PC-9 (cell line): ENCODE measurements around the gene VPS13D. TPM values are rescaled to one million over a fixed set of nuclear protein-coding genes. Genes with fewer than 3 reads are reported as not detected.

Experiments
- BruUV-seq: library from RNA; stranded (reverse); fragments of 400-500 nt; replicated peaks from 2 replicates; lab custom pipeline; 2021; lab: Mats Ljungman, UMichigan
- CTCF ChIA-PET: fragments of 300-600 bp; sonication (Branson Sonifier 250); formaldehyde crosslinking; loops from one replicate; lab custom pipeline; 2022; ENCODE audit warnings: antibody characterized with exemption; lab: Charles Lee
- POLR2A ChIA-PET: fragments of 300-600 bp; sonication (Branson Sonifier 250); formaldehyde crosslinking; loops from one replicate; lab custom pipeline; 2022; ENCODE audit warnings: antibody characterized with exemption; ENCODE audit not compliant: unreplicated experiment; lab: Charles Lee
- DNase-seq, 2 experiments: peaks; one replicate each; pipeline versions ENCODE4 v3.0.0 to v3.0.0-alpha.2; 2015 to 2022; ENCODE audit warnings: mixed read lengths in 1 of 2
- H2AFZ ChIP-seq: fragments of 200-600 bp; sonication (generic); 2 replicates; pipeline ENCODE4 v1.8.1; 2017; ENCODE audit warnings: antibody characterized with exemption
- H3F3A ChIP-seq: fragments of 200-600 bp; sonication (generic); 2 replicates; pipeline ENCODE4 v1.8.1; 2017; ENCODE audit warnings: antibody characterized with exemption, mild to moderate bottlenecking, low read depth; ENCODE audit not compliant: insufficient read depth
- H3K27ac ChIP-seq: fragments of 200-600 bp; sonication (generic); 2 replicates; pipeline ENCODE4 v1.6.1; 2016; ENCODE audit warnings: mixed run types
- H3K27me3 ChIP-seq: fragments of 200-600 bp; sonication (generic); 2 replicates; pipeline ENCODE4 v1.6.1; 2016; ENCODE audit warnings: low read depth, mixed run types; ENCODE audit not compliant: insufficient read depth
- H3K36me3 ChIP-seq: fragments of 200-600 bp; sonication (generic); 2 replicates; pipeline ENCODE4 v1.6.1; 2016; ENCODE audit warnings: low read depth, mixed run types
- H3K4me1 ChIP-seq: fragments of 200-600 bp; sonication (generic); replicated peaks from 2 replicates; pipeline ENCODE4 v1.6.1; 2016; ENCODE audit warnings: mixed run types; ENCODE audit not compliant: insufficient read depth
- H3K4me2 ChIP-seq: fragments of 200-600 bp; sonication (generic); 2 replicates; pipeline ENCODE4 v1.6.1; 2017; ENCODE audit warnings: mixed run types
- H3K4me3 ChIP-seq: fragments of 200-600 bp; sonication (generic); 2 replicates; pipeline ENCODE4 v1.6.1; 2016; ENCODE audit warnings: mixed run types
- H3K79me2 ChIP-seq: fragments of 200-600 bp; sonication (generic); 2 replicates; pipeline ENCODE4 v1.6.1; 2017; ENCODE audit warnings: low read depth, mixed run types
- H3K9me2 ChIP-seq: fragments of 200-600 bp; sonication (generic); 2 replicates; pipeline ENCODE4 v1.8.1; 2017; ENCODE audit warnings: mild to moderate bottlenecking; ENCODE audit not compliant: insufficient read depth
- H3K9me3 ChIP-seq: fragments of 200-600 bp; sonication (generic); 2 replicates; pipeline ENCODE4 v1.8.1; 2016; ENCODE audit warnings: low read depth; ENCODE audit not compliant: insufficient read depth
- H4K20me1 ChIP-seq: fragments of 200-600 bp; sonication (generic); 2 replicates; pipeline ENCODE4 v1.8.1; 2017; ENCODE audit not compliant: insufficient read depth
- EZH2 ChIP-seq: fragments of 200-600 bp; sonication (generic); IDR thresholded peaks from 2 replicates; pipeline ENCODE4 v1.8.0; 2017; ENCODE audit warnings: antibody characterized with exemption, low read depth
- intact Hi-C: fragments of 100-400 bp; cut with micrococcal nuclease; formaldehyde crosslinking; loops from one replicate; pipeline ENCODE4 v1.10.0; 2022; ENCODE audit not compliant: unreplicated experiment
- total RNA-seq: library from RNA; stranded (reverse); gene quantifications from 2 replicates; pipeline ENCODE4 v1.2.3, GENCODE V29; 2021
- TF ChIP-seq, protein P1 (sequence below): fragments of 200-600 bp; sonication (generic); conservative IDR thresholded peaks from 2 replicates; pipeline ENCODE4 v1.6.1; 2017; ENCODE audit warnings: mixed run types, antibody characterized with exemption, mild to moderate bottlenecking, moderate library complexity

VPS13D gene
- total RNA-seq, 1 experiment from 2014 or later = 36.2 TPM

DNA sequence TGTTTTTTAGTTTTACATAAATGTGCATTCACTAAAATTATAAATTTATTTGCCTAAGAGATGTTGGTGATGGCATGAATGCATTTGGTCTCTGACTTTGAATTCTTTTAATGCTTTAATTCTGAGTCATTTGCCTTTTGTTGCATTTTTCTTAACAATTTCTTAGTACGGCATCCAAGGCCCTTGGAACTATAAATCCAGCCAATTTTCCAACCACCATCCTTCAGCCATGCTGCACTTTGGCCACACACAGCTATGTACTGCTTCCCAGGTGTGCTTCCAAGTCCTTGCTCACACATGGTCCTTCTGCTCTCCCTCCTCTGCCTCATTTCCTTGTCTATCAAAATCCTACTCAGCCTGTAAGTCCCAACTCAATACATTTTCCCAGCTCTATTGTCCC lies 227.1 kb downstream of the VPS13D start:
- no peaks in the 10 kb centered on the region for H3K36me3 ChIP-seq
- no peak overlapping the region for H3K4me3 ChIP-seq
- no peaks in the 10 kb centered on the region for H3K79me2 ChIP-seq
- H3K4me2 ChIP-seq = peak overlapping the region; percentile 46
- peak overlapping the region; percentile 28 for H3K27ac ChIP-seq
- BruUV-seq = no TSS peak
- intact Hi-C loops = loop anchor here (1.0 kb wide), 1 partner anchor 139 kb away; no protein-coding TSS in a partner anchor
- H3F3A ChIP-seq = peaks cover 13% of the 10 kb centered on the region; the same call in 1 of the 2 replicates
- no peaks in the 10 kb centered on the region for H3K9me3 ChIP-seq
- no peak for TF ChIP-seq EZH2
- TF ChIP-seq, protein P1, sequence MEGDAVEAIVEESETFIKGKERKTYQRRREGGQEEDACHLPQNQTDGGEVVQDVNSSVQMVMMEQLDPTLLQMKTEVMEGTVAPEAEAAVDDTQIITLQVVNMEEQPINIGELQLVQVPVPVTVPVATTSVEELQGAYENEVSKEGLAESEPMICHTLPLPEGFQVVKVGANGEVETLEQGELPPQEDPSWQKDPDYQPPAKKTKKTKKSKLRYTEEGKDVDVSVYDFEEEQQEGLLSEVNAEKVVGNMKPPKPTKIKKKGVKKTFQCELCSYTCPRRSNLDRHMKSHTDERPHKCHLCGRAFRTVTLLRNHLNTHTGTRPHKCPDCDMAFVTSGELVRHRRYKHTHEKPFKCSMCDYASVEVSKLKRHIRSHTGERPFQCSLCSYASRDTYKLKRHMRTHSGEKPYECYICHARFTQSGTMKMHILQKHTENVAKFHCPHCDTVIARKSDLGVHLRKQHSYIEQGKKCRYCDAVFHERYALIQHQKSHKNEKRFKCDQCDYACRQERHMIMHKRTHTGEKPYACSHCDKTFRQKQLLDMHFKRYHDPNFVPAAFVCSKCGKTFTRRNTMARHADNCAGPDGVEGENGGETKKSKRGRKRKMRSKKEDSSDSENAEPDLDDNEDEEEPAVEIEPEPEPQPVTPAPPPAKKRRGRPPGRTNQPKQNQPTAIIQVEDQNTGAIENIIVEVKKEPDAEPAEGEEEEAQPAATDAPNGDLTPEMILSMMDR = no peak
- DNase-seq = peak in 1 of 2 experiments; percentile 68
- no peak overlapping the region for H2AFZ ChIP-seq
- no peaks in the 10 kb centered on the region for H4K20me1 ChIP-seq
- peaks cover 48% of the 10 kb centered on the region for H3K4me1 ChIP-seq
- H3K9me2 ChIP-seq = no peaks in the 10 kb centered on the region
- CTCF ChIA-PET = interaction anchor here (0.6 kb wide), 1 partner anchor 47 kb away, joined by 4 read pairs; no protein-coding TSS in a partner anchor
- POLR2A ChIA-PET = interaction anchor here (0.7 to 1.5 kb wide), 4 partner anchors 19 to 139 kb away, joined by 3 to 6 read pairs (median 4); no protein-coding TSS in a partner anchor
- H3K27me3 ChIP-seq = no peaks in the 10 kb centered on the region

- intact Hi-C loops = loop anchor here (1.0 kb wide), 1 partner anchor 139 kb away; no protein-coding TSS in a partner anchor
- no TSS peak for BruUV-seq
- Histone ChIP-seq H3K9me2 (no peaks in the 10 kb centered on the region), H3K27ac (no peak overlapping the region), H4K20me1 (no peaks in the 10 kb centered on the region), H3K9me3 (no peaks in the 10 kb centered on the region), H3K4me2 (no peak overlapping the region), H3K36me3 (no peaks in the 10 kb centered on the region), H2AFZ (no peak overlapping the region), H3K4me3 (no peak overlapping the region), H3K4me1 (peaks cover 56% of the 10 kb centered on the region), H3K79me2 (no peaks in the 10 kb centered on the region), H3F3A (peaks cover 13% of the 10 kb centered on the region; the same call in 1 of the 2 replicates), H3K27me3 (no peaks in the 10 kb centered on the region)
- POLR2A ChIA-PET = interaction anchor here (0.8 to 1.5 kb wide), 2 partner anchors 18 to 21 kb away, joined by 3 to 4 read pairs; no protein-coding TSS in a partner anchor
- TF ChIP-seq, protein P1 = no peak
- no peak for TF ChIP-seq EZH2
- no peak for DNase-seq
- CTCF ChIA-PET = no interaction called here
These were observed 227.9 kb downstream of the VPS13D start for GRCh38 chr1:12457771-12458170.

DNA sequence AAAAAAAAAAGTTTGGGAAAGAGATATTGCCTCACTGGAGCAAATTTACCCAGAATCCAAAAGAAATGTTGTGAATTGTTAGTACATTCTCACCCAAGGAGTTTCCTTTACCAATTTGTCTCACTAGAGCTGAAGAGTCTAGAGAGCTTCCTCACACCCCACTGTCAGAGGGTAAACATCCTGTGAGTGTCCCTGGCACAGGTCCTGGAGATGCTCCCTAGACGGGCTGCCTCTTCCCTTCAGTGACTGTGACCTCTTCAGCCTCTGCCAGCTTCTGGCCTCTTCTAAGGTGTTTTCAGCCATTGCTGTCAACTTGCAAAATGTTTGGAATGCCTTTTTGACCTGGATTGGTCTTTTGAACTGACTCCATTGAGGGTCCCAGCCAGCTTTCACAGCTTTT lies 228.7 kb downstream of the VPS13D start:
- no peaks in the 10 kb centered on the region for H3K27me3 ChIP-seq
- no peak overlapping the region for H2AFZ ChIP-seq
- H3K79me2 ChIP-seq = no peaks in the 10 kb centered on the region
- no TSS peak for BruUV-seq
- no peak for DNase-seq
- H3K4me2 ChIP-seq = no peak overlapping the region
- H3K27ac ChIP-seq = no peak overlapping the region
- peaks cover 53% of the 10 kb centered on the region for H3K4me1 ChIP-seq
- TF ChIP-seq, protein P1 = no peak
- no peak for TF ChIP-seq EZH2
- no peaks in the 10 kb centered on the region for H3K9me3 ChIP-seq
- H4K20me1 ChIP-seq = no peaks in the 10 kb centered on the region
- no peaks in the 10 kb centered on the region for H3K9me2 ChIP-seq
- intact Hi-C loops = no loop called here
- no peak overlapping the region for H3K4me3 ChIP-seq
- peaks cover 13% of the 10 kb centered on the region; the same call in 1 of the 2 replicates for H3F3A ChIP-seq
- H3K36me3 ChIP-seq = no peaks in the 10 kb centered on the region
- POLR2A ChIA-PET = no interaction called here
- CTCF ChIA-PET = no interaction called here
